Naive thymus-derived CD4-positive, alpha-beta T cell (primary cell): Measurements from ENCODE around the gene CFAP20DC. TPM values are rescaled to one million over a fixed set of nuclear protein-coding genes. Genes with fewer than 3 reads are reported as not detected.
A peak's percentile ranks its signal among the peaks of the same experiment; 100 is the strongest.

ENCODE experiments used
- ATAC-seq: fragments of 150-1000 bp; cut with Tn5 transposase; 2 replicates; pipeline ENCODE4 v1.10.0; 2021; ENCODE audit warnings: mild to moderate bottlenecking, moderate library complexity
- CTCF ChIA-PET: fragments of 350-600 bp; sonication (Branson Sonifier 250); formaldehyde crosslinking; loops from one replicate; lab custom pipeline; 2021; ENCODE audit warnings: antibody characterized with exemption; lab: Charles Lee
- POLR2A ChIA-PET: fragments of 350-600 bp; sonication (Branson Sonifier 250); formaldehyde crosslinking; loops from one replicate; lab custom pipeline; 2021; ENCODE audit warnings: antibody characterized with exemption, inconsistent platforms; lab: Charles Lee
- DNase-seq, 9 donors: peaks; one replicate each; pipeline versions ENCODE4 v3.0.0 to v3.0.0-alpha.2; 2020 to 2022; ENCODE audit warnings: mixed read lengths in 1 of 9
- H3K27ac ChIP-seq: one replicate; pipeline ENCODE4 v1.7.0; 2013; ENCODE audit warnings: mild to moderate bottlenecking, low read depth, low read length, moderate library complexity
- H3K27me3 ChIP-seq, 2 donors: one replicate each; pipeline ENCODE4 v1.7.0; 2013; ENCODE audit warnings: low read length in 2 of 2, mild to moderate bottlenecking in 2 of 2, moderate library complexity in 2 of 2; ENCODE audit not compliant: control insufficient read depth in 2 of 2, insufficient read depth in 2 of 2
- H3K36me3 ChIP-seq, 3 experiments: 1 replicate in 2 of 3; 2 replicates in 1 of 3; pipeline ENCODE4 v1.7.0; 2013; ENCODE audit warnings: low read length in 3 of 3, mild to moderate bottlenecking in 3 of 3, moderate library complexity in 1 of 3; ENCODE audit not compliant: insufficient read depth in 3 of 3, control insufficient read depth in 2 of 3
- H3K4me1 ChIP-seq, 2 donors: one replicate each; pipeline ENCODE4 v1.7.0; 2013; ENCODE audit warnings: low read length in 2 of 2, mild to moderate bottlenecking in 2 of 2, moderate library complexity in 1 of 2; ENCODE audit not compliant: control insufficient read depth in 2 of 2, insufficient read depth in 2 of 2
- H3K4me3 ChIP-seq: 2 replicates; pipeline ENCODE4 v1.7.0; 2013; ENCODE audit warnings: mild to moderate bottlenecking, low read length
- H3K9me3 ChIP-seq, 3 experiments: 1 replicate in 2 of 3; 2 replicates in 1 of 3; pipeline ENCODE4 v1.7.0; 2013; ENCODE audit warnings: low read length in 3 of 3; ENCODE audit not compliant: control insufficient read depth in 2 of 3
- H3K27ac Mint-ChIP-seq, 9 donors: one replicate each; pipeline ENCODE4 v1.8.0; 2020 to 2022; ENCODE audit warnings: mixed read lengths in 9 of 9, mild to moderate bottlenecking in 8 of 9, moderate library complexity in 5 of 9, inconsistent platforms in 2 of 9
- H3K27me3 Mint-ChIP-seq, 5 donors: one replicate each; pipeline ENCODE4 v1.8.0; 2021 to 2022; ENCODE audit warnings: mixed read lengths in 5 of 5, mild to moderate bottlenecking in 1 of 5
- H3K36me3 Mint-ChIP-seq, 5 donors: one replicate each; pipeline ENCODE4 v1.8.0; 2020 to 2022; ENCODE audit warnings: mixed read lengths in 5 of 5, mild to moderate bottlenecking in 3 of 5, inconsistent platforms in 1 of 5
- H3K4me1 Mint-ChIP-seq, 7 donors: one replicate each; pipeline ENCODE4 v1.8.0; 2020 to 2022; ENCODE audit warnings: mixed read lengths in 7 of 7, mild to moderate bottlenecking in 3 of 7, inconsistent platforms in 1 of 7
- H3K4me3 Mint-ChIP-seq, 10 donors: one replicate each; pipeline ENCODE4 v1.8.0; 2020 to 2022; ENCODE audit warnings: mild to moderate bottlenecking in 10 of 10, mixed read lengths in 10 of 10, moderate library complexity in 6 of 10, inconsistent platforms in 2 of 10
- H3K9me3 Mint-ChIP-seq, 11 donors: one replicate each; pipeline ENCODE4 v1.8.0; 2020 to 2022; ENCODE audit warnings: mixed read lengths in 11 of 11, mild to moderate bottlenecking in 4 of 11, inconsistent platforms in 1 of 11, moderate library complexity in 1 of 11
- intact Hi-C, 2 donors: fragments of 100-400 bp; cut with micrococcal nuclease; formaldehyde crosslinking; loops; one replicate each; pipeline ENCODE4 v1.15.1; 2023
- polyA plus RNA-seq, 2 donors: library from polyadenylated mRNA; unstranded; fragments of 300-500 nt; fragmentation: Illumina TruSeq; gene quantifications; one replicate each; pipeline ENCODE4 v1.2.3, GENCODE V29; 2021
- total RNA-seq, 6 experiments: library from RNA in 5 of 6; stranded (reverse) in 5 of 6; gene quantifications; 1 replicate in 5 of 6; 2 replicates in 1 of 6; pipeline ENCODE4 v1.2.3 and lab custom pipeline; 2021 to 2026

CFAP20DC gene
- total and polyA plus RNA-seq, 7 experiments from 2014 or later = 0.24 to 1.2 (median 0.42) TPM; not detected in 3

DNA sequence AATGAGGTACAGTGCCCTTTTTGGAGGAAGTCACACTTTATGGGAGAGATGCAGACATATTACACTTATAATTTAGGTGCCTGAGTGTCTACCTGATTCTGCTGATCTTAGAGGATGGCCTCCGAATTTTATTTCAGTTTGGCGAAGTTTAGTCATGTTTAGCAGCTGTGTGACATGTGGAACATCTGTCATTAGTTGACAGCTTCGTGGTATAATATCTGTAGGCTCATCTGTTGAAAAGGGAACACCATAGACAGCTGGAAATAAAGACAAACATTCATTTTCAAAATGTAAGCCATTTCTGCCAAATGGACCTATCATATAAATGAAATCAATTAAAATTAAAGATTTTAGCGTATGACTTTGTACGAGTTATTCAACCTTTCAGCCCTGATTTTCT lies 165.4 kb downstream of the CFAP20DC start:
- Mint-ChIP-seq H3K27ac (no peak overlapping the region), H3K27me3 (peaks cover 0 to 23% (median 6%) of the 10 kb centered on the region in 5 donors), H3K9me3 (peaks cover 0 to 1% (median 0%) of the 10 kb centered on the region in 11 donors), H3K4me3 (no peak overlapping the region), H3K36me3 (no peaks in the 10 kb centered on the region), H3K4me1 (no peaks in the 10 kb centered on the region)
- Histone ChIP-seq H3K9me3 (no peaks in the 10 kb centered on the region), H3K27me3 (no peaks in the 10 kb centered on the region), H3K4me1 (no peaks in the 10 kb centered on the region), H3K27ac (no peak overlapping the region), H3K36me3 (no peaks in the 10 kb centered on the region), H3K4me3 (no peak overlapping the region)
- POLR2A ChIA-PET = no interaction called here
- CTCF ChIA-PET = no interaction called here
- DNase-seq (no peak), ATAC-seq (no peak)
- intact Hi-C loops = no loop called here

DNA sequence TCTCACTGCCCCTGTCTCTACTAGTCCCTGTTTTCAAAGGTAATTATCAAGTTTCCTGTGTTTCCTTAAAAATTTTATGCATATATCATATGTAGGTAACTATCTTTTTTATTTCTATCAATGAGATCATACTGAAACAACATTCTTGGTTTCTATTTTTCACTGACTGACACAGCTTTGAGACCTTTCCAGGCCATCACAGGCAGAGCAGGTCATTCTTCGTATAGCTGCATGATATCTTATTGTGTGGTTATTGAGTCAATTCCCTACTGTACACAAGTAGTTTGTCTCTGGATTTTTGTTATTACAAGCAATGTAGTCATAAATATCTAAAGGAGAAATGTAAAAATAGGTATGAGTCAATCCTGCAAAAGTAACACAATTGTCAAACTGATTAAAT lies 169.6 kb downstream of the CFAP20DC start:
- ChIA-PET CTCF (no interaction called here), POLR2A (no interaction called here)
- no peaks in the 10 kb centered on the region for H3K4me1 Mint-ChIP-seq
- H3K4me3 ChIP-seq = no peak overlapping the region
- no peaks in the 10 kb centered on the region for H3K36me3 ChIP-seq
- H3K36me3 Mint-ChIP-seq = no peaks in the 10 kb centered on the region
- no peaks in the 10 kb centered on the region for H3K9me3 Mint-ChIP-seq
- H3K27ac Mint-ChIP-seq = no peak overlapping the region
- ATAC-seq (no peak), DNase-seq (no peak)
- peaks cover 6 to 22% (median 17%) of the 10 kb centered on the region in 5 donors for H3K27me3 Mint-ChIP-seq
- intact Hi-C loops = no loop called here
- H3K9me3 ChIP-seq = no peaks in the 10 kb centered on the region
- H3K27ac ChIP-seq = no peak overlapping the region
- no peak overlapping the region for H3K4me3 Mint-ChIP-seq
- no peaks in the 10 kb centered on the region for H3K4me1 ChIP-seq
- no peaks in the 10 kb centered on the region for H3K27me3 ChIP-seq

DNA sequence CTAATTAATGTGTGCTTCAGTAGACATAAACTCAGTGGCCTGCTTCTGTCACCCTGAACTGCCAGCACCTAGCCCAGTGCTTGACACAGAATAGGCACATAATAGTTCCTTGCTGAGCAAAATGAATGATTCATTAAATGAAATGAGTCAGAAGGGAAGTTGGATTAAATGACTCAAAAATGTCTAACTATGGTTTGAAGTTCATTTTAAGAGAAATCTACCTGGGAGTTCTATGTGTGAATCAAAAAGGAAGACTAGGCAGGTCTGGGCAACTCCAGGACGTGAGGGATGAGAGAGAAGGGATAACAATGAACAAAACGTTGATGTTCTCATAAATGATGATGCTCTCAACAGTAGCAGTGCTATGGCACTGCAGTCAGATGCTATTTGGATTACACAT lies 175.0 kb downstream of the CFAP20DC start:
- H3K4me3 Mint-ChIP-seq = peak overlapping the region in 1 of 10 donors; percentile 37
- H3K4me1 ChIP-seq = no peaks in the 10 kb centered on the region
- no peaks in the 10 kb centered on the region for H3K36me3 Mint-ChIP-seq
- H3K4me1 Mint-ChIP-seq = peaks cover 0 to 10% (median 0%) of the 10 kb centered on the region in 7 donors
- no peaks in the 10 kb centered on the region for H3K9me3 ChIP-seq
- H3K27me3 ChIP-seq = no peaks in the 10 kb centered on the region
- DNase-seq = no peak
- intact Hi-C loops = no loop called here
- H3K9me3 Mint-ChIP-seq = no peaks in the 10 kb centered on the region
- ChIA-PET CTCF (no interaction called here), POLR2A (no interaction called here)
- H3K27ac ChIP-seq = no peak overlapping the region
- no peak for ATAC-seq
- H3K36me3 ChIP-seq = no peaks in the 10 kb centered on the region
- peak overlapping the region in 1 of 9 donors; percentile 82 for H3K27ac Mint-ChIP-seq
- no peak overlapping the region for H3K4me3 ChIP-seq
- H3K27me3 Mint-ChIP-seq = peaks cover 11 to 32% (median 12%) of the 10 kb centered on the region in 5 donors

DNA sequence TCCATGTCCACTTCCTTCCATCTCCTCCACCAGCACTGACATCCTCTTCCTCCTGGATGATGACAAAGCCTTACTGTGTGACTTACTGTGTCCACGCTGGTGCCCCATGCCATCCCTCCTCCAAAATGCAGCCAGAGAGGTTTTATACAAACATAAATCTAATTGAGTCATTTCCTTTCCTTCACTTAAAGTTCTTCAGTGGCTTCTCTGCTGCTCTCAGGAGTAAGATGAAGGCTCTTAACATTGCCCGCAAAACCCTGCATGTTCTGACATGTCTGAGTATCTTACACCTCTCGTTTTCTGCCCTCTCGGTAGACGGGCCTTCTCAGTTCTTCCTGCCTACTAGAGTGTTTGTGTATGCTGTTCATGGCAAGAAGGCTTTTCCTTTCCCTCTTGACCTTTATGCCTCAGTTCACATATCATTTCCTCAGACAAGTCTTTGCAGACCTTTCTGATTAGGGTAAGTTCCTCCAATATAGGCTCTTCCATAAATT lies 175.5 kb downstream of the CFAP20DC start:
- no peak overlapping the region for H3K27ac ChIP-seq
- ChIA-PET POLR2A (no interaction called here), CTCF (interaction anchor here (0.7 kb wide), 1 partner anchor 222 kb away, joined by 3 read pairs; no protein-coding TSS in a partner anchor)
- intact Hi-C loops = no loop called here
- no peaks in the 10 kb centered on the region for H3K4me1 ChIP-seq
- Mint-ChIP-seq H3K9me3 (no peaks in the 10 kb centered on the region), H3K4me3 (peak overlapping the region in 1 of 10 donors; percentile 37), H3K27ac (peak overlapping the region in 2 of 9 donors; percentile 5 to 82), H3K36me3 (no peaks in the 10 kb centered on the region), H3K27me3 (peaks cover 7 to 28% (median 12%) of the 10 kb centered on the region in 5 donors), H3K4me1 (peaks cover 0 to 10% (median 0%) of the 10 kb centered on the region in 7 donors)
- H3K27me3 ChIP-seq = no peaks in the 10 kb centered on the region
- no peaks in the 10 kb centered on the region for H3K9me3 ChIP-seq
- ATAC-seq (no peak), DNase-seq (no peak)
- H3K4me3 ChIP-seq = no peak overlapping the region
- no peaks in the 10 kb centered on the region for H3K36me3 ChIP-seq

DNA sequence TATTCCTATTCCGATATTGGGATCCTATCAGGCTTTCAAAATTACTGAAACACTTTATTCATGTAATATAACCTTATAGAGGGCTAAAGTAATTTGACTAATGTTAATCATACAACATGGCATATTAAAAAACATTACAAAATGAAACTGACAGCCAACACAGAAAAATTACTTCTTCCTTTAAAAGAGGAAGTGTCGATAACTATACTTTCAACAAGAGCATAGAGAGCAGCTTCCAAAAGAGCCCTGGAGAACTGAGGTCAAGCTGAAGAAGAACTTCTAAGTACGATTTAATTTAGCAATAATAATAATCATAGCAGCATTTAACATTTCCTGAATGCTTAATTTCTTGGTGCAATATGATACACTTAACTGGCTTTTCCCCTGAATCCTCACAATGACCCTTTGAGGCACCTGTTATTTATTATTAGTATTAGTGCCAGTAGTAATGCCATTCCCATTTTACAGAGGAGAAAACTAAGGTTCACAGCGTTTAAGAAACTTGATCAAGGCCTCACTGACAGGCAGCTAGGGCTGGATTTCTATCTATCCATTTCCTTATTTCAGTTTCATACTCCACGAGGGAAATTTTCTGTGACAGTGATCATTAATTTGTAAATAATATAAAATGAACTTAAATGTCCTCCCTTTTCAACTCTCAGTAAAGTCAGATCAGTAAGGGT lies 181.6 kb downstream of the CFAP20DC start:
- H3K4me3 ChIP-seq = no peak overlapping the region
- intact Hi-C loops = no loop called here
- H3K27me3 ChIP-seq = no peaks in the 10 kb centered on the region
- DNase-seq (no peak), ATAC-seq (no peak)
- no peaks in the 10 kb centered on the region for H3K36me3 ChIP-seq
- peaks cover 0 to 12% (median 4%) of the 10 kb centered on the region in 5 donors for H3K27me3 Mint-ChIP-seq
- CTCF ChIA-PET = no interaction called here
- H3K27ac ChIP-seq = no peak overlapping the region
- H3K9me3 Mint-ChIP-seq = no peaks in the 10 kb centered on the region
- POLR2A ChIA-PET = no interaction called here
- no peaks in the 10 kb centered on the region for H3K4me1 Mint-ChIP-seq
- H3K4me3 Mint-ChIP-seq = no peak overlapping the region
- H3K9me3 ChIP-seq = no peaks in the 10 kb centered on the region
- H3K4me1 ChIP-seq = no peaks in the 10 kb centered on the region
- no peak overlapping the region for H3K27ac Mint-ChIP-seq
- H3K36me3 Mint-ChIP-seq = no peaks in the 10 kb centered on the region

DNA sequence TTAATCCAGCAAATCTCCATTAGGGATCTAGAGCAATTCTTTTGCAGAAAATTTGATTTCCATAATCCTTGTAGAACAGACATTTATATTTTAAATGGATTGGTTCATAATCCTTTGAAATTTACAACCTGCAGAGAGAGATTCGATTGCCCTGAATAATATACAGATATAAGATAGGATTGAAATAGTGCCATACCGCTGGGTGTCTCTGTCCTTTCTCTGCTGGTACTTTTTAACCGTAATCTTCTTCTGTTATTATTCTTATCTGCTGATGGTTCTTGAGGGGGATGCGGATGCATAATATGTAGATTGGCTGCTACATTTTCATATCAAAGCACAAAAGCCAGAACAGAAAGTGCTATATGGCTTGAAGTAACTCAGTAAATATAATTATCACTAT lies 182.2 kb downstream of the CFAP20DC start:
- H3K4me1 ChIP-seq = no peaks in the 10 kb centered on the region
- intact Hi-C loops = no loop called here
- Mint-ChIP-seq H3K36me3 (no peaks in the 10 kb centered on the region), H3K9me3 (no peaks in the 10 kb centered on the region), H3K4me1 (no peaks in the 10 kb centered on the region), H3K27ac (no peak overlapping the region), H3K27me3 (peaks cover 0 to 17% (median 7%) of the 10 kb centered on the region in 5 donors), H3K4me3 (no peak overlapping the region)
- H3K9me3 ChIP-seq = no peaks in the 10 kb centered on the region
- no peak overlapping the region for H3K27ac ChIP-seq
- DNase-seq = no peak
- no peaks in the 10 kb centered on the region for H3K36me3 ChIP-seq
- CTCF ChIA-PET = no interaction called here
- POLR2A ChIA-PET = no interaction called here
- no peak for ATAC-seq
- no peaks in the 10 kb centered on the region for H3K27me3 ChIP-seq
- H3K4me3 ChIP-seq = no peak overlapping the region

DNA sequence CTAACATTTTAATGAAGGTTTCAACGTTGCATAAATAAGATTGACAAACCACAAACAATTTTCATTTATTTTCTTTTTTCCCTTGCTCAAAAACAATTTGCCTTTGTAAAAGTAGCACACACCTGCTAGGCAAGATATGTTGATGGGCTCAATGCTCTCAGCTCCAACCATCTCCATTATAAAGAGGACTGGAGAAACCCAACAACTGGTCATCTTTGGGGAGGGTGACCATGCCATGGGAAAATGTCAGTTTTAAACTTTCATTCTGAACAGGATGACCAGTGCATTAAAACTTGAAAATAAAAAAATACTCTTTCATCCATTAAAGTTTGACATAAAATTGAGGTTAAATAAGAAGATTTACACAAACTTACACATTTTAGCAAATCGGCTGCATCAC lies 183.7 kb downstream of the CFAP20DC start:
- H3K27me3 ChIP-seq = no peaks in the 10 kb centered on the region
- H3K27ac Mint-ChIP-seq = no peak overlapping the region
- no peaks in the 10 kb centered on the region for H3K36me3 Mint-ChIP-seq
- no peak overlapping the region for H3K4me3 ChIP-seq
- DNase-seq (no peak), ATAC-seq (no peak)
- no peaks in the 10 kb centered on the region for H3K4me1 Mint-ChIP-seq
- H3K4me3 Mint-ChIP-seq = no peak overlapping the region
- ChIA-PET CTCF (no interaction called here), POLR2A (no interaction called here)
- H3K9me3 ChIP-seq = no peaks in the 10 kb centered on the region
- intact Hi-C loops = no loop called here
- H3K4me1 ChIP-seq = no peaks in the 10 kb centered on the region
- no peaks in the 10 kb centered on the region for H3K9me3 Mint-ChIP-seq
- no peak overlapping the region for H3K27ac ChIP-seq
- peaks cover 0 to 15% (median 7%) of the 10 kb centered on the region in 5 donors for H3K27me3 Mint-ChIP-seq
- H3K36me3 ChIP-seq = no peaks in the 10 kb centered on the region
